Stimulated activated naive CD4-positive, alpha-beta T cell treated with Interleukin-2 at 50 U/mL for 16 hours (primary cell): ENCODE measurements around the gene ATG10.
A peak's percentile ranks its signal among the peaks of the same experiment; 100 is the strongest.
"Not testable (repeated sequence)": the region's sequence is repeated elsewhere in the genome, so short reads cannot be mapped to it uniquely, and the experiment has no call there.

Experiments used
- DNase-seq: peaks from one replicate; lab custom pipeline; 2025; lab: John Stamatoyannopoulos, UW

The ATG10 gene

DNA sequence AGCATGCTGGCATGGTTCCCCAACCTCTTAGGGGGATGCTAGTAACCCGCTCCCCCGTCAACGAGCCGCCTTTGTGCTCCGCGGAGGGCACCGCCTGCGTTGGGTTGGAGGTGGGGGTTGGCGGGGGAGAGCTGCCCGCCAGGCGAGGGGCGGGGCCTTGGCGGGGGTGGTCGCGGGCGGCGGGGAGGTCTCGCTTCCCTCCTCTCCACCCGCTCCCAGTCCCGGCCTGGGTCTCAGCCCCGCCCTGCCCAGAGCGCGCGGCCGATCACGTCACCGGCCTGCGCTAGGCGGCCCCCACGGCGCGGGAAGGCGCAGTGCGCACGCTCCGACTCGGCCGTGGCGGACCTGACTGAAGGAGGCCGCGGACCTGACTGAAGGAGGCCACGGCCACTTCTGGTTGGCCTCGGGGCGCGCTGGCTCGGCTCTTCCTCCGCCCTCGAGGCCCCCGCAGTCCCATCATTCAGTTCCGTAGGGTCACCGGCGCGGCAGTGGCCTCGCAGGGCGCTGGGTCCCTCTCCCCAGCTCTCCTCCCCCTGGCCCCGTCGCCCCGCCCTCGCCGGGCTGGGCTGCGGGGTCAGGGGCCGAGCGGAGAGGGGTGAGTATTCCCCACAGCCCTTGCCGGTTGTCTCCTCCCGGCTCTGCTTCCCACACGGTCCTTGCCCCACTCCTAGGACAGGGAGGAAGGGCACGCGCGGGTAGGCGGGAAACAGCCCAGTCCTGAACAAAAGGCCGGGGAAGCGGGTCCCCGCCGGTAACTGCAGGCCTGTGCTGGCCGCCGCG is at the start of gene ATG10:
TSS of gene ATG10 (plus strand) at position 312 of the 780 bp plus-strand sequence. CDS start 15,548 bp downstream, outside the sequence.
- DNase-seq = peak; percentile 86

- DNase-seq = no peak
Observed at GRCh38 chr5:81922854-81923279, 49.0 kb upstream of the ATG10 start.

DNA sequence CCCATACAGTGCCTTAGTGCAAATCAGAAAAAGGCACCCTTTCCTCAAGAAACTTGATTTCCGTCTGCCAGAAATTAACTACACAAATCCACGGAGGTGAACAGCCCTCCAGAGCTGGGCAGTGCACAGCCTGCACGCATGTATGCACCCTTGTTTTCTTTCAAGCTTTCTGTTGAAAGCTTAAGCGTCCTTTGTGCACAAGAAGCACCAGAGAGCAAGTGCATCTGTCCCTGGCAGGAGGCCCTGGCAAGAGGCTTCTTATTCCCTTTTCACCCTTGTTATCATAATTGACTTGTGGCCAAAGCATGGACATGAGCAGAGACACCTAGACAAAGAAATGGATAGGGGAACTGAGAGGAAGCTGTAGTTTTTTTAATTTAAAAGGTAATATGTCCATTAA is 47.4 kb upstream of the ATG10 start:
- no peak for DNase-seq

GRCh38 chr5:81925009-81925408 is 46.8 kb upstream of the ATG10 start:
- no peak for DNase-seq

- no peak for DNase-seq
Observed at GRCh38 chr5:81925981-81926380, 45.8 kb upstream of the ATG10 start.

DNA sequence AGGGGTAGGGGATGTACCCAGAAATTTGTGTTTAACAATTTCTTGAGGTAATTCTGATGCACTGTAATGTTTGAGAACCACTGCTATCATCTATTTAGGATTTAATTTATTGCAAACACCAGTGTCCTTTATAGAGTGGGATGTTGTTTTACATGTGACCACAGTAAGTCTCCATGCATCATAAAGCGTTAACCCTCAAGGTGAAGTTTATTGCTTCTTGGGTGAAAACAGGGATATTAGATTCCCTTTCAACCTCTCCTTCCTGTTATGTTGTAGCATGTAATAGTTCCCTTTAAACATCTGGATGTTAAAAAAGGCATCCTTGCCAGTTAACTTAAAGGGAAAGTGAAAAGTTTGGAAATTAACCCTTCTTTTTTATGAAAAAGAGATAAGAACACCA is 35.8 kb upstream of the ATG10 start:
- DNase-seq = no peak

DNA sequence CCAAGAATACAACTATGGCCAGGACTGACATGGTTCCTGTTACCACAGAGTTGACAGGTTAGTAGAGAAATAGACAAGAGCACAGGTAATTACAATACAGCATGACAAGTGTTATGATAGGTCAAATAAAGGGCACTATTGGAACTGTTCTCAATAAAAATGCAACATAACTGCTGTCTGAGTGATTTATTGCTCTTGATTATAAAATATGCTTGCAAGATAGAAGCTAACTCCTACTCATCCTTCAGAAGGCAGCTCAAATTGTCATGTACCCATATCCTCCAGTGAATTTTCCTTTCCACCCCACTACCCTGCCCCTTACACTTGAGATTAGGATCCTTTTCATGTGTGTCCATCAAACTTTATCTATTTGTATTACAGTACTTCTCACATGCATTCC is 35.1 kb upstream of the ATG10 start:
- DNase-seq = no peak

DNA sequence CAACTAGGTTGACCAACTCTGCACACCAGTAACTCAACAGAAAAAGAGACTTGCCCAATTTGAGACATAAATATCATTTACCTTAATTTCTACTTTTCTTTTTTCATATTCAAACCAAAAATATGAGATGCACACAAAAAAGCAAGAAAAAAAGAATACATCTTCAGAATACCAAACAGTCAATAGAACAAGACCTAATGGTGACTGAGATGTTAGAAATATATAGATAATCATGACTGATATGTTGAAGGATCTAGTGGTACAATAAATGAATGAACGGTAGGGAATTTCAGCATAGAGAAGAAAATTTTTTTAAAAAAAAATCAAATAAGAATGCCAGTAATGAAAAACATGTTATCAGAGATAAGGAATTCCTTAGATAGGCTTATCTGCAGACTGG is 29.1 kb upstream of the ATG10 start:
- DNase-seq = no peak

DNA sequence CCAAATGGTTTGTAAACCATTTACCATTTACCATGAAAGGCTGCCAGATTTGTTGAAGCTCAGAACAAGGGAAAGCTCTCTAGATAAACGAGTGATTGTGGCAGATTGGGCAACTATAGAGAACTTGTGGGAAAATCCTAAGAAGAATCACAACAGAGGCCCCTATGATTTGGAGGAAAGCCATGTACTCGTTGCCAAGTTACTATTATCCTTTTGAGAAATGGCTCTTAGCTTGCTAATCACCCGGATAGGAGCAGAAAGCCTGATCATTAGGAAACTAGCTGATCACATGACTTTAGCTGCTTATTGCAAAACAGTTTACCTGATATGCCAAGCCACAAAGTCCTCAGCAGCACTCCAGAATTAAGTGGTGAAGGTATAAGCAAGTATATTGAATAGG is 23.5 kb upstream of the ATG10 start:
- DNase-seq = no peak

DNA sequence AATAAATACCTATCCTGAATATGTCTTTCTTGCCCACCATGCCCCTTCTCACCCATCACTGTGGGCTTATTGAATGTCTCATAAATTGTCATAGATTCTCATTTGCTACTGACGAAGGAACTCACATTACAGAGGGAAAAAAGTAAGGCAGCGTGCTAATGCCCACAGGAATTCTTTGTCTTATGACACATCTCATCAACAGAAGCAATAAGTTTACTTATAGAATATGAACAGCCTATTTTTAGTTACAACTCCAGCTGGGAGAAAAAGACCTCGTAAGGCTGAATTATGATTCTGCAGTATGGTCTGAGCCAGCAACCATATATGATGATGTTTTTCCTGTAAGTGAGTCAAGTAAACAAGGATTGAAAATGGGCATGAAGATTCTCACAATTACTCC is 22.4 kb upstream of the ATG10 start:
- no peak for DNase-seq

- no peak for DNase-seq
Observed at GRCh38 chr5:81950996-81951395, 20.8 kb upstream of the ATG10 start.

- DNase-seq = not testable (repeated sequence)
Observed at GRCh38 chr5:81954796-81955195, 17.0 kb upstream of the ATG10 start.

GRCh38 chr5:81958129-81958528 is 13.7 kb upstream of the ATG10 start:
- not testable (repeated sequence) for DNase-seq

GRCh38 chr5:81961651-81962440 is 10.0 kb upstream of the ATG10 start:
- no peak for DNase-seq

GRCh38 chr5:81963544-81963943 is 8.3 kb upstream of the ATG10 start:
- DNase-seq = no peak

DNA sequence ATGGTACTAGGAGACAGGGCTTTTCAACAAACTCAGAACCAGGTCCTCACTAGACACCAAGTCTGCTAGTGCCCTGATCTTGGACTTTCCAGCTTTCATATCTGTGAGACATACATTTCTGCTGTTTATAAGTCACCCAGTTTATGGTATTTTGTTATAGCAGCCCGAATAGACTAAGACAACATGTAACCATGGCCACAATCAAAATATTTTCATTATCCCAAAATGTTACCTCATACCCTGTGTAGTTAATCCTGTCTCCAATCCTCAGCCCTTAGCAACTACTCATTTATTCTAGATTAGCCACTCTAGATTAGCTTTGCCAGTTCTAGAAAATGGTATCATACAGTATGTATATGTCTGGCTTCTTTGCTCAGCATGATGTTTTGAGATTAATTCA is 6.3 kb upstream of the ATG10 start:
- no peak for DNase-seq

DNA sequence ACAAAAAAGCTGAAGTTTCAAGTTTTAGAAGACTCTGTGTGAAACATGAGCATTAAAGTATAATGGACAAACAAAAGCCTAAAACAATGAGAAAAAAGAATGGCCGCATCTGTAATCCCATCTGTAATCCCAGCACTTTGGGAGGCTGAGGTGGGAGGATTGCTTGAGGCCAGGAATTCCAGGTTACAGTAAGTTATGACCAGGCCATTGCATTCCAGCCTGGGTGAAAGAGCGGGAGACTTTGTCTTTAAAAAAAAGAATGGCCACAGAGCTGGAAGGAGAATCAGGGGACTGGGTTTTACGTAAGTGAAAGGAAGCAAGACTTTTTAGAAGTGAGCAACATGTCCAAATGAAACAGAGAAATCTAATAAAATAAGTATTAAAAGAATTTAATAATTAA is 2.6 kb upstream of the ATG10 start:
- no peak for DNase-seq

DNA sequence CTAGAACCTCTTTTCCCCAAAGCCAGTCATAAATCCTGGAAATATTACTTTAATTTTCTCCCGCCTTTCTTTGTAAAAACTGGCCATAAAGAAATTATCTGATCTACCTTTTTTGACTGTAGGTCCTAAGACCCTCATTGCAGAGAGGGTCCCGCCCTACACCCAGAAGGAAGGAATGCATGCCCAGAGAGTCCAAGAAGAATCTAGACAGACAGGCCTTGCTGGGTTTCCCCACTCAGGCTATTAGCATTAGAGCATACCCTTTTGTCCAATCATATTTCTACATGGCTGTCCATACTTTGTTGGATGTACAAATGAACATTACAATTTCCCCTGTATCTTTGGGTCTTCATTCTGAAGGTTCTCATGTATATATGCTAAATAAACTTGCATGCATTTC is 1.9 kb upstream of the ATG10 start:
- no peak for DNase-seq

DNA sequence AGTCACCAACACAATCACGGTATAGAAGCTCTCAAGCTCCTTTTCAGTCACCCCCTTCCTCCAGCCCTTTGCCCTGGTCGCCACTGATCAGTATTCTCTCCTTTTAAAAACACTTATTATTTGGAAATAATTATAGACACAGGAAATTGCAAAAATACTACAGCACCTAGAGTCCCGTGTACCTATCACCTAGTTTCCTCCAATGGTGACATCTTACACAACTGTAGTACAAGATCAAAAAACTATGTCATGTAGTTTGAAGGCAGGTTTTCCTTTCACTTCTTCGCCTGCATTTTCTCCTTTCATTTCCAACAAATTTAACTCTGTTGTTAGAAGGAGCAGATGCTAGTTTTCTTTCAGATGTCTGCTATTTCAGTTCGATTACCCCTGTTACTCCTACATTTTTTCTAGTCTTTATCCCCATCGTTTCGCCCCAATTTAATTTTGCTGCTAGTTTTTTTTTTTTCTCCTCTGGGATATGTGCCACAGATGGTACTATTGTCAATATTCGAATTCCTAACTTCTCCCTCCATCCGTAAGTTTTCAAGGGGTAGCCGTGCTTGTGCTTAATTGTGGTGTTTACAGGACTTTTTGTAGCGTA is 612 bp upstream of the ATG10 start:
- DNase-seq = no peak

DNA sequence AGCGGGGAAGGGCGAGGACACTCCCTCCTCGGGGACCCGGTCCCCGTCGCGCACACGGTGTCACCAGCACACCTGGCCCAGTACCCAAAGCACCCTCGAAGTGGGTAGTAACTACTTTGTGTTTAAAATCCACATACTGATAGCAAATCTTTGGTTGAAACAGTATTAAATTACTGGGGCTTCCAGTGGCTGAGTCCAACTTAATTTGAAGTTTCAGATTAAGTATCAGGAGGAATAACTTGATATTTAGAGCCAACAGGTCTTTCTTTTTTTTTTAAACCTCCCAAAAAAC is 615 bp downstream of the ATG10 start:
- no peak for DNase-seq

DNA sequence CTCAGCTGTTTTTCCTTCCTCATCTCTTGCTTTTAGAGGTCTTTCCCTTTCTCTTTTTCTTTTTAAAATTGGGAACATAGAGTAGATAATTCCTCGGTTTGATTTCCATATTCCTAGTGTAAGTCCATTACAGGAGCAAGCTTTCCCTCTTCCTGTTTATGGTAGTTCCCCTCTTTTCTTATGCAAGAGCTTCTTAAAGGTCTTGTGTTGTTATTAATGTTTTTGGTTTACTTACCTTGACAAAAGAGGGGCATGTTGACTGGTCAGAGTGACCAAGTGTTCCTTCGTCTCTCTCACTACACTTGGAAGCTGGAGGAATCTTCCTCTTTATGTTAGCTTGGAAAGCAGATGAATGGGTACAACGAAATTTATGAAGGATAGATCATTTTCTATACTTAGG is 8.3 kb downstream of the ATG10 start:
- DNase-seq = no peak

- no peak for DNase-seq
Observed at GRCh38 chr5:81980598-81981260, 8.9 kb downstream of the ATG10 start.
